GM12872 (cell line): ENCODE data around the gene TBC1D3D.
"Not testable (repeated sequence)": the region's sequence is repeated elsewhere in the genome, so short reads cannot be mapped to it uniquely, and the experiment has no call there.

Experiments used
- CTCF ChIP-seq: IDR thresholded peaks from 3 replicates; pipeline ENCODE4 v1.5.1; 2011; ENCODE audit warnings: low read depth, mild to moderate bottlenecking, low read length, moderate library complexity; ENCODE audit not compliant: insufficient read depth

Gene TBC1D3D

GRCh38 chr17:38003676-38004075, at the start of gene TBC1D3D:
Gene TBC1D3D (plus strand): TSS chr17:38003976. CDS start chr17:38005561, 1,585 bp downstream.
- not testable (repeated sequence) for TF ChIP-seq CTCF

- not testable (repeated sequence) for TF ChIP-seq CTCF
These were observed 14.8 kb upstream of the TBC1D3D start, which contains the start of gene TBC1D3L for GRCh38 chr17:37988960-37989359. Gene TBC1D3L (minus strand): TSS chr17:37989060. CDS start chr17:37987520, 1,540 bp downstream.
